ENCODE measurements around the gene PRM3. TPM values are rescaled to one million over a fixed set of nuclear protein-coding genes. Genes with fewer than 3 reads are reported as not detected.
"Not testable (repeated sequence)": the region's sequence is repeated elsewhere in the genome, so short reads cannot be mapped to it uniquely, and the experiment has no call there.

PRM3 gene
- total RNA-seq, 2 donors from 2014 or later, result not detected

DNA sequence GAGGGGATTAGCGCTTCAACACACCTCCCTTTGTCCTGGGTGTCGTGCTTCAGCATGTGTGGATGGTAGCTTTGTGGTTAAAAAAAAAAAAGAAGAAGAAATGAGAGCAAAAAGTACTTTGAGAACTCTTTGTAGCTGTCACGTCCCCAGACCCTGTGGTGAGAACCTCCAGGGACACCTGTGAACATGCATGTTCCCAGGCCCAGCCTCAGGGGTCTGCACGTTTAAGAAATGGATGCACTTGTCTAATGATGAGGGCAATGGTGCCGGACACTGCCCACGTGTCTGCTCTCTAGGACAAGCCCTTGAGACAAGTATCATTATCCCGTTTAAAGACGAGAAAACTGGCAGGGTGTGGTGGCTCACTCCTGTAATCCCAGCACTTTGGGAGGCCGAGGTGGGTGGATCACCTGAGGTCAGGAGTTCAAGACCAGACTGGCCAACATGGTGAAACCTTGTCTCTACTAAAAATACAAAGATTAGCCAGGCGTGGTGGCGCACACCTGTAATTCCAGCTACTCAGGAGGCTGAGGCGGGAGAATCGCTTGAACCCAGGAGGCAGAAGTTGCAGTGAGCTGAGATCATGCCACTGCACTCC, 25.6 kb upstream of the PRM3 start:
- H3K36me3 Mint-ChIP-seq (ENCODE audit: insufficient read depth in 2 of 2); H3K27me3 Mint-ChIP-seq (ENCODE audit: low read depth); H3K9me3 Mint-ChIP-seq; ATAC-seq (replicated peaks in 1 of 2); H3K27ac Mint-ChIP-seq; DNase-seq: not testable (repeated sequence)
- Mint-ChIP-seq H3K4me1 (ENCODE audit: low read depth) (peaks cover 46% of the 10 kb centered on the region), H3K4me3 (peak overlapping the region in 1 of 2 donors; percentile 13)

DNA sequence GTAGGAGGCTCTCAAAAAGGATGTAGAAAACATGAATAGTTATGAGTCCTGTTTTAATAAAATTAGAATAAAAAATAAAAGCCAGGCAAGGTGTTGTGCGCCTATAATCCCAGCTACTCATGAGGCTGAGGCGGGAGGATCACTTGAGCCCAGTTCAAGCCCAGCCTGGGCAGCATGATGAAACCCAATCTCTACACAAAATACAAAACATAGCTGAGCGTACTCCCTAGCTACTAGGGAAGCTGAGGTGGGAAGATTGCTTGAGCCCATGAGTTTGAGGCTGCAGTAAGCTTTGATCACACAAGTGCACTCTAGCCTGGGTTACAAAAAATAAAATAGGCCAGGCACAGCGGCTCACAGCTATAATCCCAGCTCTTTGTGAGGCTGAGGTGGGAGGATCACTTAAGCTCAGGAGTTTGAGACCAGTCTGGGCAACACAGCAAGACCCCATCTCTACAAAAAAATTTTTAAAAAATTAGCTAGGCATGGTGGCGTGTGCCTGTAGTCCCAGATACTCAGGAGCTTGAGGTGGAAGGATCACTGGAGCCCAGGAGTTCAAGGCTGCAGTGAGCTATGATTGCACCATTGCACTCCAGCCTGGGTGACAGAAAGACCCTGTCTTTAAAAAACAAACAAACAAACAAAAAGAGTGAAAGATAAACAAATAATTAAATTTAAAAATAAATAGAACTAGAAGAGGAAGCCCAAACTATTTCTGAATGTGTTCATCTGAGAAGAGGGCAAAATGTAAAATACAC, 24.9 kb upstream of the PRM3 start:
- Mint-ChIP-seq H3K9me3 (no peaks in the 10 kb centered on the region), H3K27me3 (ENCODE audit: low read depth) (no peaks in the 10 kb centered on the region), H3K4me3 (peak overlapping the region; percentile 69 to 70), H3K4me1 (ENCODE audit: low read depth) (peaks cover 53% of the 10 kb centered on the region), H3K36me3 (ENCODE audit: insufficient read depth in 2 of 2) (no peaks in the 10 kb centered on the region), H3K27ac (no peak overlapping the region)
- ATAC-seq (replicated peaks in 1 of 2) (no peak), DNase-seq (no peak)

DNA sequence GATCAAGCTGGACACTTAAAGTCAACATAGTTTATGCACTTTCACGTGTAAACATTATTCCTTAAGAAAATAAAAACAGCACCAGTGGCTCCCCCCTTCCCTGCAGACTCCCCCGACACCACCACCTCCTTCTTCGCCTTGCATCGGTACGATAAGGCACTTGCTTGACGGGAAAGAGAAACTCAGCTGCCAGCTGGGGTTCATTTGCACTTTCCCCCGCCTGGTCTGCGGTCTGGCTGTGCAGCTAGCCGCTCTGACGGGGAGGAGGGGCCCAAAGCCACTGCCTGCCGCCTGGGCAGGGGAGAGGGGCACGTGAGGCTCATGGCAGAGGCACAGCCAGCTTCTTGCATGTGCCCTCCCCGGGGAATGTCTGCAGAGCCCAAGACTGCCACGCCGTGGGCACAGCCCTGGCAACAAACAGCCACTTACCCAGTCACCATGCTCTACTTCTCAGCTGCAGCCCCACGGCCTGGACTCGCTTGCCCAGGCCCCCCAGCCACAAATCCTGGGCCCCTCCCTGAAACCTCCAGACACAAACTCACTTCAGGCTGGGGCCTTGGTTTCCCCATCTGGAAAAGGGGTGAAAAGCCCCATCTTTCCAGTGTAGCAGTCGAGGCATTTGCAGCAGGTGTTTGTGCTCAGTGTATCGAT, 24.2 kb upstream of the PRM3 start:
- DNase-seq (peak; percentile 77 to 85), ATAC-seq (replicated peaks in 1 of 2) (peak; percentile 94 to 95)
- Mint-ChIP-seq H3K4me3 (peak overlapping the region; percentile 69 to 70), H3K27me3 (ENCODE audit: low read depth) (no peaks in the 10 kb centered on the region), H3K4me1 (ENCODE audit: low read depth) (peaks cover 59% of the 10 kb centered on the region), H3K27ac (peak overlapping the region; percentile 70), H3K36me3 (ENCODE audit: insufficient read depth in 2 of 2) (no peaks in the 10 kb centered on the region), H3K9me3 (no peaks in the 10 kb centered on the region)

DNA sequence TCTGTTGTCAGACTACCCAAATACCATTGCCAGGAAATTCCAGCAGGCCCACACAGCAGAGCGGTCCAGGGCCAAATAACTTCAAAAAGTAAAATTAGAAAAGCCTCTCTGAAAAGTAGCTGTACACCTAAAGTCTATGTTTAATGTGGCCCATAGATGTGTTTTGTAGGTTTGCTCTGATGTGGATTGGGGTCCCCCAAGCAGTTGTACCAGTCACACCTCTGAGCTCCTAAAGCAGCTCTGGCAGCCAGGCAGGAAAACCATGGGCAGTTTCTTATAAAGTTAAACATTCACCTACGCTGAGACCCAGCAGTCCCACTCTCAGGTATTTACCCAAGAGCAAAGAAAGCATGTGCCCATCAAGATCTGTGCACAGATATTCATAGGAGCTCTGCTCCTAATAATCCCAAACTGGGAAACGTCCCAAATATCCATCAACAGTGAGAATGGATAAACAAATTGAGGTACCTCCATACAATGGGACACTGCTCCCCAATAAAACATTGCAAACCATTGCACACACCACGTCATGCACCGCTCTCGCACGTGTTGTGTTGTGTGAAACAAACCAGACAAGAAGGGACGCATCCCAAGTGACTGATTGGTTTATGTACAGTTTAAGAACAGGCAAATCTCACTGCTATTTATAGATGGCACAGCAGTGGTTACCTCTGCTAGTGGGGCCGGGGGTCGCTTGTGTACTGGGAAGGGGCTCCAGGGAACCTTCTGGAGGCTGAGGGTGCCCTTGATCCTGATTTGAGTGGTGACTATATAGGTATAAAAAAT, 23.5 kb upstream of the PRM3 start:
- Mint-ChIP-seq H3K4me1 (ENCODE audit: low read depth) (peaks cover 59% of the 10 kb centered on the region), H3K9me3 (no peaks in the 10 kb centered on the region), H3K27me3 (ENCODE audit: low read depth) (no peaks in the 10 kb centered on the region), H3K27ac (peak overlapping the region; percentile 70), H3K4me3 (peak overlapping the region; percentile 69 to 70), H3K36me3 (ENCODE audit: insufficient read depth in 2 of 2) (no peaks in the 10 kb centered on the region)
- peak; percentile 18 to 24 for ATAC-seq (replicated peaks in 1 of 2)
- no peak for DNase-seq

DNA sequence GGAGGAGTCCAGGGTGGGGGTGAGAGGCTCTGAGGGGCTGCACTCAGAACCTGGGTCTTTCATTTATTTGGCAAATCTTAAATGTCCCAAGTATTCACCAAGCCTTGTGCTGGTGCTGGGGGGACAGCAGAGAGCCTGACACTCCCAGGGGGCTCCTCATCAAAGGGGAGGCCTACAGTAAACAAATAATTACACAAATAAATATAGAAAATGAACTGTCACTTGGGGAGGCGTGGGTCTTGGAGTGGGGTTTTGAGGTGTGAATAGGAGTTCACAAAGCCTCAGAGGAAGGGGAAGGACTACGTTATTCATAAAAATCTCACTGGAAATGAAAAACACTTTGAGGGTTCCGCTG, 22.9 kb upstream of the PRM3 start:
- no peaks in the 10 kb centered on the region for H3K36me3 Mint-ChIP-seq (ENCODE audit: insufficient read depth in 2 of 2)
- peaks cover 59% of the 10 kb centered on the region for H3K4me1 Mint-ChIP-seq (ENCODE audit: low read depth)
- H3K27ac Mint-ChIP-seq, result no peak overlapping the region
- no peak overlapping the region for H3K4me3 Mint-ChIP-seq
- no peaks in the 10 kb centered on the region for H3K27me3 Mint-ChIP-seq (ENCODE audit: low read depth)
- no peak for ATAC-seq (replicated peaks in 1 of 2)
- H3K9me3 Mint-ChIP-seq, result no peaks in the 10 kb centered on the region
- DNase-seq, result no peak

DNA sequence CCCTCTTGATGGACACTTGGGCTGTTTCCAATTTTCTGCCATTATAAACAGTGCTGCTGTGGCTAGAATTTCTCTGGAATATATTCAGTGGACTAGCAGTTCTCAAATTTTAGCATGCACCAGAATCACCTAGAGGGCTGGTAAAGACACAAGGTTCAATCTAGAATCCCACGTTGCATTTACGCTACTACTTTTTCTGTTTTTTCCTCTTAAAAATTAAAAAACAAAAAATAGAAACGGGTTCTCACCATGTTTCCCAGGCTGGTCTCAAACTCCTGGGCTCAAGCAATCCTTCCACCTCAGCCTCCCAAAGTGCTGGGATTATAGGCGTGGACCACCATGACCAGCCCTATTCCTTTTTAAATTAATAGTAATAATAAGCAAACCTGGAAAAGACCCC, 22.2 kb upstream of the PRM3 start:
- H3K36me3 Mint-ChIP-seq (ENCODE audit: insufficient read depth in 2 of 2), result no peaks in the 10 kb centered on the region
- H3K27me3 Mint-ChIP-seq (ENCODE audit: low read depth), result no peaks in the 10 kb centered on the region
- no peak overlapping the region for H3K4me3 Mint-ChIP-seq
- ATAC-seq (replicated peaks in 1 of 2), result no peak
- DNase-seq, result no peak
- no peaks in the 10 kb centered on the region for H3K9me3 Mint-ChIP-seq
- H3K27ac Mint-ChIP-seq, result no peak overlapping the region
- H3K4me1 Mint-ChIP-seq (ENCODE audit: low read depth), result peaks cover 59% of the 10 kb centered on the region

DNA sequence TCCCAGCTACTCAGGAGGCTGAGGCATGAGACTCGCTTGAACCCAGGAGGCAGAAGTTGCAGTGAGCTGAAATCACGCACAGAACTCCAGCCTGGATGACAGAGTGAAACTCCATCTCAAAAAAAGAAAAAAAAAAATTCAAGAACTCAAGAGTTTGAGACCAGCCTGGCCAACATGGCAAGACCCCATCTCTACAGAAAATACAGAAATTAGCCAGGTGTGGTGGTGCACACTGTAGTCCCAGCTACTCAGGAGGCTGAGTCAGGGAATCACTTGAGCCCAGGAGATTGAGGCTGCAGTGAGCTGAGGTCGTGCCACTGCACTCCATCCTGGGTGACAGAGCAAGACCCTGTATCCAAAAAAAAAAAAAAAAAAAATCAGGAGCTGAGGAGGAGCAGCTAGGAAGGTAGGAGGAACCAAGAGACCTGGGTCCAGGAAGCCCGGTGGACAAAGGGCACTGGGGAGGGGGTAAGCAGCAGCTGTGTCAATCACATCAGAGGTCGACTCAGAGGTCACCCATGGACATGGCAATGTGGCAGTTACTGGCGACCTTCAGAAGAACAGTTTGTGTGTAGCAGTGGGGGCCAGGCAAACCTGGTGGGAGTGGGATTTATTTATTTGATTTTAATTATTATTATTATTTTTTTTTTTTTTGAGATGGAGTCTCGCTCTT, 18.8 kb upstream of the PRM3 start:
- Mint-ChIP-seq H3K4me3 (no peak overlapping the region), H3K27ac (no peak overlapping the region), H3K4me1 (ENCODE audit: low read depth) (peaks cover 45% of the 10 kb centered on the region), H3K9me3 (no peaks in the 10 kb centered on the region), H3K27me3 (ENCODE audit: low read depth) (peaks cover 7% of the 10 kb centered on the region), H3K36me3 (ENCODE audit: insufficient read depth in 2 of 2) (no peaks in the 10 kb centered on the region)
- DNase-seq (no peak), ATAC-seq (replicated peaks in 1 of 2) (no peak)

DNA sequence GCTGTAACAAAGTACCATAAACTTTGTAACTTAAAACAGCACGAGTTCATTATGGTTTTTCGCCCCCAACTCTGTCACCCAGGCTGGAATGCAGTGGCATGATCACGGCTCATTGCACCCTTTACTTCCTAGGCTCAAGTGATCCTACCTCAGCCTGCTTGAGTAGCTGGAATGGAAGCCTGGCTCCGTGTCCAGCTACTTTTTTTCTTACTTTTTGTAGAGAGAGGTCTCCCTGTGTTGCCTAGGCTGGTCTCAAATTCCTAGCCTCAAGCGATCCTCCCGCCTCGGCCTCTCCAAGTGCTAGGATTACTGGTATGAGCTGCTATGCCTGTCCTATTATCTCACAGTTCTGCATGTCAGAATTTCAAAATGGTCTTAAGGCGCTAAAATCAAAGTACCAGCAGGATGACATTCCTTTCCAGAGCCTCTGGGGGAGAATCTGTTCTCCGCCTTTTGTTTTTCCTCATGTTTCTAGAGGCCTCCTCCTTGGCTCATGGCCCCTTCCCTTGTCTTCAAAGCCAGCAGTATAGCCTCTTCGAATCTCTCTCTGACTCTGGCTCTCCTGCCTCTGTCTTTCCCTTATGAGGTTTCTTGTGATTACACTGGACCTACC, 17.8 kb upstream of the PRM3 start:
- Mint-ChIP-seq H3K4me1 (ENCODE audit: low read depth) (peaks cover 45% of the 10 kb centered on the region), H3K36me3 (ENCODE audit: insufficient read depth in 2 of 2) (no peaks in the 10 kb centered on the region), H3K9me3 (no peaks in the 10 kb centered on the region), H3K27ac (no peak overlapping the region), H3K27me3 (ENCODE audit: low read depth) (peaks cover 7% of the 10 kb centered on the region), H3K4me3 (no peak overlapping the region)
- no peak for DNase-seq
- no peak for ATAC-seq (replicated peaks in 1 of 2)

DNA sequence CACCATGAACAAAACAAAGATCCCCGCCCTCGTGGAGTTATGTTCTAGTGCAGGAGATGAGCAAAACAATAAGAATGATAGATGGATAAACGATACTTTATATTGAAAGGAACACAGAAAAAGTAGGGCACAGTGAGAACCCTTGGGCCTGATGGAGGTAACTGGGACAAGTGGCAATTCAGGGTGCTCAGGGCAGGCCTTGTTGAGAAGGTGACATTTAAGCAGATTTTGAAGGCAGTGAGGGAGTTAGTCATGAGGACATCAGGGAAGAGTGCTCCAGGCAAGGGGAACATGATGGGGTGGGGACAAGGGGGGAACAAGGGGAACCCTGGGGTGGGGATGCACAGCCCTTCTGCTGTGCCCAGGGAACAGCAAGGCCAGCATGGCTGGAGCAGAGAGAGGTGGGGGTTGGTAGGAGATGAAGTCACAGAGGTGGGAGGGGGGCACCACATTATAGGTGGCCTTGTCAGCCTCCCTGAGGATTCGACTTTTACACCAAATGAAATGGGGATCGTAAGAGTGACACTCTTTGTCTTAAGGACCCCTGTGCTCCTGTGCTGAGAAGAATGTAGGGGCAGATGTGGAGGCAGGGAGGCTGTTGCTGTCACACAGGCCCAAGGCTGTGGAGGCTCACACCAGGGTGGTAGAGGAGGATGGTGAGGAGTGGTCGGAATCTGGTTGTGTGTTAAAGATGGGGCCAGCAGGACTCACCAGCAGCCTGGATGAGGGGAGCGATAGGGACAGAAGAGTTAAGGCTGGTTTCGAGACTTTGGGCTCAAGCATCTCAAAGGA, 16.9 kb upstream of the PRM3 start:
- no peaks in the 10 kb centered on the region for H3K9me3 Mint-ChIP-seq
- no peak for DNase-seq
- peaks cover 7% of the 10 kb centered on the region for H3K27me3 Mint-ChIP-seq (ENCODE audit: low read depth)
- no peaks in the 10 kb centered on the region for H3K36me3 Mint-ChIP-seq (ENCODE audit: insufficient read depth in 2 of 2)
- no peak overlapping the region for H3K27ac Mint-ChIP-seq
- no peak for ATAC-seq (replicated peaks in 1 of 2)
- no peak overlapping the region for H3K4me3 Mint-ChIP-seq
- peaks cover 53% of the 10 kb centered on the region for H3K4me1 Mint-ChIP-seq (ENCODE audit: low read depth)

DNA sequence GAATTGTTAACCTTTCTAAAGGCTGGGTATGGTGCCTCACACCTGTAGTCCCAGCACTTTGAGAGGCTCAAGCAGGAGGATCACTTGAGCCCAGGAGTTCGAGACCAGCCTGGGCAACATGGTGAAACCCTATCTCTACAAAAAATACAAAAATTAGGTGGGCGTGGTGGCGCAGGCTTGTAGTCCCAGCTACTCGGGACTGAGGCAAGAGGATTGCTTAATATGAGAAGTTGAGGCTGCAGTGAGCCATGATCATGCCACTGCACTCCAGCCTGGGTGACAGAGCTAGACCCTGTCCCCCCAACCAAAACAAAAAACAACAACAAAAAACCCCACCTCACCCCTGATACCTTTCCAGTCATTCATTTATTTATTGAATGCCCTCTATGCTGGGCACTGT, 16.3 kb upstream of the PRM3 start:
- H3K27ac Mint-ChIP-seq; H3K27me3 Mint-ChIP-seq (ENCODE audit: low read depth); H3K9me3 Mint-ChIP-seq; ATAC-seq (replicated peaks in 1 of 2); H3K4me3 Mint-ChIP-seq; H3K36me3 Mint-ChIP-seq (ENCODE audit: insufficient read depth in 2 of 2); DNase-seq: not testable (repeated sequence)
- peaks cover 55% of the 10 kb centered on the region for H3K4me1 Mint-ChIP-seq (ENCODE audit: low read depth)

DNA sequence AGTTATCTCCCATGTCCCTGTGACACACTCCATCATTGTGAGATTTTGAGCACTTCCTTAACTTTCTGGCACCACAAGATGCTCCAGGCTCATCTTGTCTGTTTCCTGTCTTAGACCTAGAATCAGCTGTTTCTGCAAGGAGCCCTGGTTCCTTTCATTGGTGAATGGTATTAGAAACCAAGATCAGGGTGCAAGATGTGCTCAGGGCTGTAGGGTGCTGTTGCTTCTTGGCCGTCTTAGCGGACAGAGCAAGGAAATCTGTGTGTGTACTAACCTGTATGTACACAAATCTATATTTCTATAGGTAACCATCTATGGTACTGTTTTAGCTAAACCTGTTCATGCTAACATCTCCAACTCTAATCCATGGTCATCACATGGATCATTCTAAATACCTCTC, 15.8 kb upstream of the PRM3 start:
- no peak overlapping the region for H3K4me3 Mint-ChIP-seq
- no peaks in the 10 kb centered on the region for H3K36me3 Mint-ChIP-seq (ENCODE audit: insufficient read depth in 2 of 2)
- ATAC-seq (replicated peaks in 1 of 2) (no peak), DNase-seq (no peak)
- H3K4me1 Mint-ChIP-seq (ENCODE audit: low read depth), result peaks cover 51% of the 10 kb centered on the region
- no peaks in the 10 kb centered on the region for H3K9me3 Mint-ChIP-seq
- H3K27ac Mint-ChIP-seq, result no peak overlapping the region
- peaks cover 7% of the 10 kb centered on the region for H3K27me3 Mint-ChIP-seq (ENCODE audit: low read depth)

DNA sequence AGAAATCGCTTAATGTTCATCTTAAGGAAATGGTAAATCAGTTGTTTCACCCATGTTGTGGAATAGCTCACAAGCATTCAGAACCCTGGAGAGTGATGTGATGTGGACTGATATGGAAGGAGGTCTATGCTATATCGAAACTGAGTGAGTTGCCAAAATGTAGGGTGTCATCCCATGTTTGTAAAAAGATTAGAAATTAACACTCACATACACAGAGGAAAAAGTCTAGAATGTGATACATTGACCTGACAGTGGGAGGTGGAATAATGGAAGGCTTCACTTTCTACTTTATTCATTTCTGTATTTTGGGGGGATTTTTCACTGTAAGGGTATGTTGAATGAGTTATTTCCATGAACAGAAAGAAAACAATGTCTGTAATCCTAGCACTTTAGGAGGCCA, 12.4 kb upstream of the PRM3 start:
- H3K27me3 Mint-ChIP-seq (ENCODE audit: low read depth), result peaks cover 19% of the 10 kb centered on the region
- peak overlapping the region; percentile 26 for H3K27ac Mint-ChIP-seq

More for the DNA sequence above, 12.4 kb upstream of the PRM3 start:
- Mint-ChIP-seq H3K4me1 (ENCODE audit: low read depth) (peaks cover 40% of the 10 kb centered on the region), H3K9me3 (no peaks in the 10 kb centered on the region), H3K36me3 (ENCODE audit: insufficient read depth in 2 of 2) (no peaks in the 10 kb centered on the region), H3K4me3 (peak overlapping the region; percentile 48 to 51)
- ATAC-seq (replicated peaks in 1 of 2) (peak; percentile 59 to 68), DNase-seq (no peak)

Measured in activated T-cell treated with anti-CD3 and anti-CD28 coated beads, Interleukin-2, amount 50 U/mL, for 72 hours (primary cell).